ENCODE data around the gene C22orf15.

The C22orf15 gene

GRCh38 chr22:23786752-23787599, 24.2 kb downstream of the C22orf15 start, which contains the start of gene SMARCB1:
TSS of gene SMARCB1 (plus strand) at chr22:23786966. CDS start at chr22:23787170, 204 bp downstream.
- DNase-seq (ENCODE audit: low read depth, low spot score), result peak; percentile 89
- no peak for TF ChIP-seq CTCF (IDR thresholded peaks at IDR 0.05; ENCODE audit: low read depth, low read length)
- in situ Hi-C loops (cut with HindIII; ENCODE audit: low sequenced_read_pairs), result no loop called here
- peak within 1 kb of the TSS; percentile 75 for H3K4me3 ChIP-seq (ENCODE audit: low read depth, low read length)

DNA sequence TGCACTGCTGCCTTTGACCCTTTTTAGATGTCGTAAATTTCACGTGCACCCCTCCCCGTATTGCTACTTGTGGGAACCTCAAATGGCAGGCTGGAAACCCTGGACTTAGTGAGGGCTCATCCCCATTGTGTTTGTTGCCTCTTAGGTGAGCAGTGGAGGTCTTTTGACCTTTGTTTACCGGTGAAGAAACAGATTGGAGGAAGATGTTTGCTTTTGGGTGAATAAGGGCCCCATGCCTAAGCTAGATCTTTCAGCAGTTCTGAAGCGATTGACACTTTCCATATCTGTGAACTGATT, 24.8 kb downstream of the C22orf15 start:
- no peak for TF ChIP-seq CTCF (IDR thresholded peaks at IDR 0.05; ENCODE audit: low read depth, low read length)
- in situ Hi-C loops (cut with HindIII; ENCODE audit: low sequenced_read_pairs), result no loop called here
- peak overlapping the region; percentile 75 for H3K4me3 ChIP-seq (ENCODE audit: low read depth, low read length)
- DNase-seq (ENCODE audit: low read depth, low spot score), result no peak

DNA sequence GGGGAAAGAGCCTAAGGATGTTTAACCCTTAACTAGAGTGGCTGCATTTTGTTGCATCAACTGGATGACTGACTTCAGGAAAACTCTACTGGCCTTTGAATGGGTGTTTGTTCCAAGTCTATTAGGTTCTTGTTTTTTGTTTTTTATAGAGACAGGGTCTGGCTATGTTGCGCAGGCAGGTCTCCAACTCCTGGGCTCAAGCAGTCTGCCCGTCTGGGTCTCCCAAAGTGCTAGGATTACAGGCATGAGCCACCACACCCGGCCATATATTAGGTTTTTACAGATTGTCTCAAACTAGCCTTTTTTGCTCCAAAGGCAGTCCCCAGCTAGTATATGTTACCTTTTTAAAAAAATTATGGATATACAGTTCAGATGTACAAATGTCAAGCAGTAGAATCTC, 25.1 kb downstream of the C22orf15 start:
- H3K4me3 ChIP-seq (ENCODE audit: low read depth, low read length), result peak overlapping the region; percentile 75
- in situ Hi-C loops (cut with HindIII; ENCODE audit: low sequenced_read_pairs), result no loop called here
- no peak for TF ChIP-seq CTCF (IDR thresholded peaks at IDR 0.05; ENCODE audit: low read depth, low read length)
- DNase-seq (ENCODE audit: low read depth, low spot score), result no peak

- no peak for DNase-seq (ENCODE audit: low read depth, low spot score)
- in situ Hi-C loops (cut with HindIII; ENCODE audit: low sequenced_read_pairs), result no loop called here
- no peak overlapping the region for H3K4me3 ChIP-seq (ENCODE audit: low read depth, low read length)
- no peak for TF ChIP-seq CTCF (IDR thresholded peaks at IDR 0.05; ENCODE audit: low read depth, low read length)
Measured at GRCh38 chr22:23789121-23789520, 26.3 kb downstream of the C22orf15 start.

DNA sequence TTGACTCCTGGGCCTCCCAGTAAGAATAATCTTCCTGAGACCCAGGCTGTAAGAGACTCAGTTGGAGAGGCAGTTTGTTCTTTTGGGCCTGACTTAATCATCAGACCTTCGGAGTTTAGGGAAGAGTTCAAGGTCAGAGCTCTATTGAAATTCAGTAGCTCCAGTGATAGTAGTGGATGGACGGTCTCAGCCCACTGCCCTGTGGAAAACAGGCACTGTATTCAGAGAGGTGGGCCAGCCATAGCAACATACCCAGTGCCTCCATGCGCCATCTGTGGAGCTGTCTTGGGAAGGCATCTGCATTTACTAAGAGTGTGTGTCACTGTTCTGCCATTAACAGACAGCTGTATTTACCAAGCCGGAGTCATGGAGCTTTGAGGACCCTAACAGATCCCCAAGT, 26.8 kb downstream of the C22orf15 start:
- TF ChIP-seq CTCF (IDR thresholded peaks at IDR 0.05; ENCODE audit: low read depth, low read length), result peak; percentile 21
- in situ Hi-C loops (cut with HindIII; ENCODE audit: low sequenced_read_pairs), result no loop called here
- H3K4me3 ChIP-seq (ENCODE audit: low read depth, low read length), result no peak overlapping the region
- no peak for DNase-seq (ENCODE audit: low read depth, low spot score)

DNA sequence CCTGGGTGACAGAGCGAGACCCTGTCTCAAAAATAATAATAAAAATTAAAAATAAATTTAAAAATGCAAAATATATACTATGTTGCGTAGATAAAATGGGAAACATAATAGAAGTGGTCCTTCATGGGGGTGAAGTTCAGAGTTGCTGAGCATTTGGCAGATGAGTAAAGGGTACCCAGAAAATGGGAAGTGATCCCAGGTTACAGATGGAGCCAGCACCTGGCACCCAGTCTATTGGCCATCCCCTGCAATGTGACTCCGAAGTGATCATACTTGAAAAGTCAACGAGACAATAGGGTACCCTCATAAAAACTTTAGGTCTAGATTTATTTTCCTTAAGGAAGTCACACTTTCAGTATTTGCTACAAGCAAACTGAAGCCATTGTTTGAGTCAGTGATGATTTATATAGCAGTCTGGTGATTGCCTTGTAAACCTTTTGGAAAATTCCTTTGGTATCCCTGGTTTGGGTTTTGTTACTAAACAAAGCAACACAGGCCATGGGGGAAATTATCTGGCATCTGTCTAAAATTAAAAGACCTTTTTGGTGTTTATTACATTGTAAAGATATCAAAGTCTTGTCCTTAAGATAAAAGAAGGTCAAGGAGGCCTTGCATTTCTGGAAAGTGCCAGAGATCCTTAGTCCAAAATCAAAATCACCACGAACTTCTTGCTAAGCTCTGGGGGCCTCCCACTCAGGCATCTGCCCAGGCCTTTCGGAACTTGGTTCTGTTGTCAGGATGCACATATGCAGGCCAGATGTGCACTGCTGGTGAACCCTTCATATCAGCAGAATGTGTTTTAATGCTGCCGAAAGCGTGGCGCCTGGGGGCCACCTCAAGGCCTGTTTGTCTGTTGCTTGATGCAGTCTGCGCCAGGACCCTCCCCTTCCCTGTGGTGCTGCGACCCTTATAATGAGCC, 28.3 kb downstream of the C22orf15 start:
- no peak overlapping the region for H3K4me3 ChIP-seq (ENCODE audit: low read depth, low read length)
- no peak for TF ChIP-seq CTCF (IDR thresholded peaks at IDR 0.05; ENCODE audit: low read depth, low read length)
- in situ Hi-C loops (cut with HindIII; ENCODE audit: low sequenced_read_pairs), result no loop called here
- no peak for DNase-seq (ENCODE audit: low read depth, low spot score)
